Adrenal gland (tissue), 12 donors: ENCODE measurements around the gene MACF1. TPM values are rescaled to one million over a fixed set of nuclear protein-coding genes. Genes with fewer than 3 reads are reported as not detected.

Experiments
- DNase-seq, 7 donors: peaks; one replicate each; pipeline ENCODE4 v3.0.0-alpha.2; 2019 to 2020
- H3K27ac ChIP-seq, 5 donors: fragments of 200-600 bp; sonication (generic) in 4 of 5; 1 replicate in 3 of 5; 2 replicates in 2 of 5; pipeline versions ENCODE4 v1.5.1 to v1.8.0; 2016 to 2020; ENCODE audit warnings: mild to moderate bottlenecking in 1 of 5
- H3K27me3 ChIP-seq: fragments of 200-600 bp; 2 replicates; pipeline ENCODE4 v1.8.0; 2021
- H3K36me3 ChIP-seq, 2 donors: fragments of 200-600 bp; replicated peaks in 1 of 2; 1 replicate in 1 of 2; 2 replicates in 1 of 2; pipeline versions ENCODE4 v1.5.1 to v1.8.0; 2018 to 2022
- H3K4me1 ChIP-seq, 2 donors: fragments of 200-600 bp; replicated peaks in 1 of 2; 1 replicate in 1 of 2; 2 replicates in 1 of 2; pipeline versions ENCODE4 v1.5.1 to v1.8.0; 2018 to 2021
- H3K4me3 ChIP-seq, 4 donors: fragments of 200-600 bp; sonication (generic) in 3 of 4; one replicate each; pipeline ENCODE4 v1.5.1; 2016 to 2018
- H3K9me3 ChIP-seq, 3 donors: fragments of 200-600 bp; sonication (generic) in 1 of 3; replicated peaks in 1 of 3; 1 replicate in 2 of 3; 2 replicates in 1 of 3; pipeline versions ENCODE4 v1.5.1 to v1.8.0; 2016 to 2021
- CTCF ChIP-seq, 6 experiments: fragments of 450-650 bp in 4 of 6; fragments of 200-600 bp in 2 of 6; sonication (generic) in 1 of 6; IDR thresholded peaks; 1 replicate in 5 of 6; 2 replicates in 1 of 6; pipeline versions ENCODE4 v1.5.1 to v1.8.0; 2016 to 2021; ENCODE audit warnings: antibody characterized with exemption in 6 of 6, mild to moderate bottlenecking in 2 of 6, moderate library complexity in 1 of 6
- POLR2A ChIP-seq, 2 donors: fragments of 450-650 bp; IDR thresholded peaks; one replicate each; pipeline ENCODE4 v1.6.1; 2017; ENCODE audit warnings: antibody characterized with exemption in 2 of 2, mild to moderate bottlenecking in 2 of 2, moderate library complexity in 1 of 2
- WGBS, 4 donors: extraction: QIAGEN DNeasy Blood & Tissue Kit in 2 of 4; methylation state at CpG; one replicate each; pipeline versions ENCODE4 v1.1.5 to v1.1.7; 2013 to 2017; 5-methylcytosine and 5-hydroxymethylcytosine counted together
- intact Hi-C, 2 donors: fragments of 100-400 bp; cut with DNase I; formaldehyde crosslinking; loops; one replicate each; pipeline versions ENCODE4 v1.14.1 to v1.15.0; 2022 to 2023
- polyA plus RNA-seq, 3 donors: library from polyadenylated mRNA; stranded (reverse); fragments of 200-250 nt in 2 of 3; fragments of 350-450 nt in 1 of 3; fragmentation: Illumina TruSeq in 1 of 3; extraction: RNeasy Lipid Tissue Mini Kit (QIAGEN cat#74804) in 1 of 3; gene quantifications; one replicate each; pipeline ENCODE4 v1.2.3, GENCODE V29; 2013 to 2014
- total RNA-seq, 9 donors: library from RNA; depleted of rRNA in 4 of 9; stranded (reverse); fragments of >200 nt in 4 of 9; fragments of 120-200 nt in 1 of 9; fragmentation: NEBNext Ultra II Directional in 1 of 9; extraction: Animal tissue kit (Norgen Biotek cat#: 25700) in 1 of 9; gene quantifications; one replicate each; pipeline versions ENCODE4 v1.1.0 to v1.2.4, GENCODE V29; 2013 to 2023
- donor health status: healthy with polysubstance abuse.
- donor health status: Bipolar disorder and iron deficiency.
- donor health status: DM: yes; HTN: yes; CAD: no.
- donor health status: DM: no; HTN: no; CAD: no.
- donor health status: DM: no; HTN: no; CAD: no.
- donor health status: DM: yes; HTN: yes; CAD: no.

The MACF1 gene
- total and polyA plus RNA-seq, 12 donors = 85.1 to 334 (median 219) TPM

GRCh38 chr1:39228252-39228651 lies 23.8 kb downstream of the MACF1 start:
- H3K4me3 ChIP-seq = no peak overlapping the region
- intact Hi-C loops = no loop called here
- H3K36me3 ChIP-seq = no peaks in the 10 kb centered on the region
- WGBS, 4 donors = 90 to 97% (median 94%) methylated on average over 6 of the region's 6 CpGs
- peaks cover 25 to 31% of the 10 kb centered on the region in 2 donors for H3K4me1 ChIP-seq
- no peak overlapping the region for H3K27ac ChIP-seq
- no peaks in the 10 kb centered on the region for H3K27me3 ChIP-seq
- H3K9me3 ChIP-seq = no peaks in the 10 kb centered on the region
- no peak for TF ChIP-seq CTCF (IDR thresholded peaks at IDR 0.05)
- no peak for TF ChIP-seq POLR2A (IDR thresholded peaks at IDR 0.05)
- no peak for DNase-seq

- Histone ChIP-seq H3K27ac (peak overlapping the region in 2 of 5 donors; percentile 62 to 85), H3K27me3 (no peaks in the 10 kb centered on the region), H3K4me3 (no peak overlapping the region), H3K9me3 (no peaks in the 10 kb centered on the region), H3K36me3 (no peaks in the 10 kb centered on the region), H3K4me1 (peaks cover 25 to 31% of the 10 kb centered on the region in 2 donors)
- intact Hi-C loops = no loop called here
- no peak for DNase-seq
- TF ChIP-seq CTCF (IDR thresholded peaks at IDR 0.05) (no peak), POLR2A (IDR thresholded peaks at IDR 0.05) (no peak)
- WGBS, 4 donors = 86 to 100% (median 91%) methylated on average over 4 of the region's 4 CpGs
Observed at GRCh38 chr1:39229504-39229903, 25.0 kb downstream of the MACF1 start.

GRCh38 chr1:39230261-39231190 lies 26.0 kb downstream of the MACF1 start:
- Histone ChIP-seq H3K27me3 (no peaks in the 10 kb centered on the region), H3K36me3 (no peaks in the 10 kb centered on the region), H3K27ac (peak overlapping the region; percentile 15 to 85 (median 62)), H3K4me1 (peaks cover 25 to 31% of the 10 kb centered on the region in 2 donors), H3K4me3 (no peak overlapping the region), H3K9me3 (no peaks in the 10 kb centered on the region)
- DNase-seq = peak in 6 of 7 donors; percentile 35 to 62 (median 58)
- intact Hi-C loops = no loop called here
- peak in 1 of 2 donors; percentile 35 for TF ChIP-seq POLR2A (IDR thresholded peaks at IDR 0.05)
- TF ChIP-seq CTCF (IDR thresholded peaks at IDR 0.05) = no peak
- WGBS, 4 donors = 46 to 54% (median 47%) methylated on average over 8 to 9 of the region's 9 CpGs

GRCh38 chr1:39236971-39237370 lies 32.5 kb downstream of the MACF1 start:
- WGBS, 4 donors = 89 to 94% (median 92%) methylated on average over 4 of the region's 4 CpGs
- H3K27ac ChIP-seq = no peak overlapping the region

More at GRCh38 chr1:39236971-39237370, 32.5 kb downstream of the MACF1 start:
- Histone ChIP-seq H3K9me3 (no peaks in the 10 kb centered on the region), H3K36me3 (no peaks in the 10 kb centered on the region), H3K4me3 (no peak overlapping the region), H3K27me3 (no peaks in the 10 kb centered on the region), H3K4me1 (peaks cover 0 to 4% of the 10 kb centered on the region in 2 donors)
- intact Hi-C loops = no loop called here
- TF ChIP-seq CTCF (IDR thresholded peaks at IDR 0.05) (no peak), POLR2A (IDR thresholded peaks at IDR 0.05) (no peak)
- DNase-seq = no peak
